Endothelial cell of umbilical vein (primary cell): ENCODE results near the gene NKIRAS1.

Source experiments
- CTCF ChIP-seq, 2 donors: IDR thresholded peaks; 1 replicate in 1 of 2; 2 replicates in 1 of 2; pipeline ENCODE4 v1.5.1; 2011; ENCODE audit warnings: low read length in 2 of 2, mild to moderate bottlenecking in 2 of 2, moderate library complexity in 2 of 2, control low read depth in 1 of 2, inconsistent platforms in 1 of 2, low read depth in 1 of 2; ENCODE audit not compliant: insufficient read depth in 1 of 2; ENCODE audit errors: extremely low read depth in 1 of 2
- EZH2 ChIP-seq: IDR thresholded peaks from 2 replicates; pipeline ENCODE4 v1.6.1; 2012; ENCODE audit warnings: borderline replicate concordance, low read depth, mild to moderate bottlenecking, moderate library complexity, low read length, inconsistent platforms; ENCODE audit not compliant: severe bottlenecking
- GATA2 ChIP-seq: IDR thresholded peaks from 2 replicates; pipeline ENCODE4 v1.7.0; 2011; ENCODE audit warnings: low read depth, mild to moderate bottlenecking, moderate library complexity, mixed read lengths, low read length; ENCODE audit not compliant: insufficient read length, insufficient read depth
- JUN ChIP-seq: IDR thresholded peaks from 2 replicates; pipeline ENCODE4 v1.6.1; 2011; ENCODE audit warnings: borderline replicate concordance, low read depth; ENCODE audit not compliant: insufficient read length, insufficient read depth
- MAX ChIP-seq: IDR thresholded peaks from 2 replicates; pipeline ENCODE4 v1.6.1; 2011; ENCODE audit not compliant: insufficient read depth, insufficient read length

GRCh38 chr3:23942546-23942945 is 25.8 kb upstream of the NKIRAS1 start:
- no peak for TF ChIP-seq GATA2
- TF ChIP-seq CTCF (IDR thresholded peaks at IDR 0.05; ENCODE audit: extremely low read depth in 1 of 2, insufficient read depth in 1 of 2, low read depth in 1 of 2, low read length in 2 of 2): no peak
- no peak for TF ChIP-seq EZH2
- TF ChIP-seq MAX: no peak
- no peak for TF ChIP-seq JUN
